AG08396 (cell line): Measurements from ENCODE around the gene GM2A.
"Not testable (repeated sequence)": the region's sequence is repeated elsewhere in the genome, so short reads cannot be mapped to it uniquely, and the experiment has no call there.

ENCODE experiments used
- DNase-seq: peaks from one replicate; pipeline ENCODE4 v3.0.0; 2012; ENCODE audit warnings: low spot score, mixed read lengths

Gene GM2A

DNA sequence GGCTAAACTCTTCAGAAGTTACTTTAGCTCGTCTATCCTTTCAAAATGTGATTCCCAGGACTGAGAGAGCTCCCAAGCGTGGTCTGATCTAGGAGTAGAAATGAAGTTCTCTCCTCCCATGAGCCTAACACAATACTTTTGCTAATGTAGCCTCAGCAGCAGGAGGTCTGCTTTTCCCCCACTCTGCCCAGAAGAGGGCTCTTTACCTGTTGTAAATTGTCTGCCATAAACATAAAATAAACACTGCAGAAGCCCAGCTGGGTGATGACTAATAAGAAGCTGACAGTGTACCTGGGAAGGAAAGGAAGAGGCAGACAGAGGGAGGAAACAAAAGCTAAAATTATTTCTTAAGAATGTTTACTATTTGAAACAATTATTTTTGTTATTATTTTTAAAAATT lies 35.2 kb downstream of the GM2A start:
- DNase-seq: no peak

DNA sequence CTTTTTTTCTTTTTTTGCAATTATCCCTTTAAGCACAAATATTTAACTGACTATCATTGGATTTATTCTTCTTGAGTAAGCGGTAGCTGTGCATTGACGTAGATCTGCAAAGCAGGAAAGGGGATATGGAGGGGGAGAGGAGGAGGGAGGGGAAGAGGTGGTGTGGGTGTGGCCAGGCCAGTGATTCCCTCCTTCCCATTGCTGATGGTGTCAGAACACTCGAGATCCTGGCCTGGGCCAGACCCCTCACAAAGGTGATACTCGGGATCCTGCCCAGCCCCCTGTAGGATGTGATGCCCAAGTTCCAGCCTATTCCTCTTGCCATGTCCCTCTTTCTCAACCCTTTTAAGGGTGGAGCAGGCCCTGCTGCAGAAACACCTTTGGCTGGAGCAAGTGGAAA lies 40.6 kb downstream of the GM2A start:
- no peak for DNase-seq

DNA sequence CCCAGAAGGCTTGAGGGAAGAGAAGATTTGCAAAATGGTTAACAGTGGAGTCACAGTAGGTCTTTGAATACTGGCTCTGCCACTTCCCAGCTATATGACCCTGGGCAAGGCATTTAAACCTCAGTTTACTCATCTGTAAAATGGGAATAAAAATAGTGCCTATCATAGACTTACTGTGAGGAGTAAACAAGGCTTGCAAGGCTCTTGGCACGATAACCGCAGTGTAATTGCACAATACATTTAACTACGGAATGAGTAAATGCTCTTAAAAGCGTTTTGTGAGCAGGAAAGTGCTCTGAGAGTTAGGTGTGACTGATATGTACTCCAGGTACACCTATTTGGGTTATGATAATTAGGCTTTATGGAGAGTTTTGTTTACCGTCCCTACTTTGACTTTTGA lies 42.2 kb downstream of the GM2A start:
- DNase-seq: no peak

DNA sequence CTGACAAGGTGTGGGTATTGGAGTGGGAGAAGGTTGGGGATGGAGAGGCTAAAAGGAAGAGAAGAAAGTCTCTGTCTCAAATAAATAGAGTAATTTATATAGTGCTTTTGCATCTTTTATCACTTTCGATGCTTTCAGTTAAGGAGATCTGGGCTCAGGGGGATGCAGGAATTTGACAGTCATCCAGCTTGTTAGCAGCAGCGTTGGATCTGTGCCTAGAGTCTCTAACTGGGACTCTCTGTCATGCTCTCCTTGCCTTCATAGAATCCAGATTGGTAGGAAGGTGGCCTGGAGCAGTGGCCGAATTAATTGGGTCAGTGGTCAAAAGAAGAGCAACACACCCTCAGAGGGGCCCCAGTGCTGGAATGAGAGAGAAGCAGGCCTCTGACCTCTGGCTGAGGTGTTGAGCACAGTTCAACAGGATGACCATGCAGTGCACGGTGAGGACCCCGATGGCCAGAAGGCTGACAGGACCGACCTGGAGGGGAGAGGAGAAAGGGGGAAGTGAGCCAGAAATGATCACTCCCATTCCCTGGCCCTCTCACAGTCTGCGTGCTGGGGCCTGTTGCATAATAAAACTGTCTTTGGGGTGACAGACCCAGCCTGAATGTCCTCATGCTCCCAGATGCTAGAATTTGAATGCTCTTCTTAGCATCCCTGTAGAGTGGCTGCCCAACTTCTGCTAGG lies 42.9 kb downstream of the GM2A start:
- no peak for DNase-seq

DNA sequence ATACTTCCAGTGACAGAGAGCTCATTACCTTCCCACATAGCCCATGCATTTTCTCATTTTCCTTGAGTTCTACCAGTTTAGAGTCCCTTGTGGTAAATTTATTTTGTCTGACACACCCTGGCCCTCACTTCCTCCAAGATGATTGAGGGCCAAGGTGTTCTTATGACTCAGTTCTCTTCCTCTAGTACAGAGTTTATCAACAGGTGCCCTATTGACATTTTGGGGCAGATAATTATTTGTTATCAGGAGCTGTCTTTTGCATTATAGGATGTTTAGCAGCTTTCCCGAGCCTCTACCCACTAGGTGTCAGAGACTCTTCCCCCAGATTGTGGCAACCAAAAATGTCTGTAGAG lies 43.5 kb downstream of the GM2A start:
- no peak for DNase-seq

DNA sequence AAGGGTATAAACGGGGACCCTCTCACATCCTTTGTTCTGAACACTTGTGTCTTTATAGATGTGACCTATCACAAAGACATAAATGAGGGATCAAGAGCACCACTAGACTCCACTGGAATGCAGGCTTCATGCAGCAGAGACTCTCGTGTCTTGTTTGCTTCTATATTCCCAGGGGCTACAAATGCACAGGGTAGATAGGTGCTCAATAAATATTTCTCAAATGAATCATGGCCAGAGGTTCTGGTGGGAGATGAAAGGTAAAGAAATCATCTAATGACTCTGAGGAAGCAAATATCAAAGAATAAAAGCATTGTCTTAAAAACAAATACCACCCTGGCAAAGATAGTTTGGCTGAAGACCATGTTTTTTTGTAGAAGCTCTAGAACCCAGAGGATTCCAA lies 44.0 kb downstream of the GM2A start:
- DNase-seq: no peak

DNA sequence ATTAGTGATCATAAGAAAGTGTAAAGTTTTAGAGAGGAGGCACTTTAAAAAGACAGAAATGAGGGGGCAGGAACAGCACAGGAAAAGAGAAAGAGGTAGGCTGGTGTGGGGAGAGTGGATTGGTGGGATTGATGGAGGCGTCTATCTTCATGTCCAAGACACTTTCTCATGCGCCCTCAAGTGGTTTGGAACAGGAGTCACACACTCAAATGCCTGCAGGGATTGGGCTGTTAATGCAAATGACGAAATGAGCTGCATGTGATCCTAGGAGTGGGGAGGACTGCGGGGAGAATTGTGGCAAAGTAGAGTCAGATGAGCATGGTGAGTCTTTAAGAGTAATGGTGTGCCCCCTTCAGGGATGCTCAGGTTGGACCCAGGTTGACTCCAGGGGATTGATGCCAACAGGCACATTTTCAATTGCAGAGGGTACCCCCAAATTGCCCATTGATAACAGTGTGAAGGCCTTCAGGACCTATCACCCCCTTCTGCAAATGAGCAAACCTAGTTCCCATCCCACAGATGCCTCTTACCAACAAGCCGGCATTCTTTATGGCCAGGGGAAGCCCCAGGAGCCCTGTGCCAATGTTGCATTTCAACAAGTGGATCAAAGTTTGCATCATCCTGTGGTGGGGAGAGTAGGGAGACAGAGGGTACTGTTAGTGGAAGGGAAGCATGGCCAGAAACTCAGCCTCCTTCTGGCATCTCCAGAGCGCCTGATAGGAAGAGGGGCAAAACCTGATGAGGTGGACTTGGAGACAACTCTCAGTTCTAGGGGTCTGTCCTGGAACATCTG lies 45.3 kb downstream of the GM2A start:
- peak; percentile 81 for DNase-seq

DNA sequence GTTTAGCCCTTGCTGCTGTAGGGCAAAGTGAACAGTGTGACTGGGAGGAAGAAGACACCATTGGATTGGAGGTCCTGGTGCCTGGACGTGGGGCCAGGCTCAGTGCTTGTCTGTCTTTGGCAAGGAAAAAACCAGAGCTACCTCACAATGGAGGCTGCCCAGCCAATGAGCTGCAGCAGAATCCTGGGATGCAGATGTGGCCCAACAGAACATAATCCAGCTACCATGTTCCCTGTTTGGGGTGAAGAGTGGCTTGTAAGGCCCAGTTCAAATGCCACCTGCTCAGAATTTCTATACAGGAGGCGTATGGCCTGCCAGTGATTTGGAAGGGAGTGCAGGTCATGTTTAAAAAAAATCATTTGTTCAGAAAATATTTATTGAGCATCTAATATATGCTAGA lies 50.7 kb downstream of the GM2A start, which contains the start of gene SLC36A3:
Gene SLC36A3, minus strand, starts transcription at position 101 of the 400 bp plus-strand sequence. CDS start 412 bp downstream, outside the sequence.
- DNase-seq: no peak

DNA sequence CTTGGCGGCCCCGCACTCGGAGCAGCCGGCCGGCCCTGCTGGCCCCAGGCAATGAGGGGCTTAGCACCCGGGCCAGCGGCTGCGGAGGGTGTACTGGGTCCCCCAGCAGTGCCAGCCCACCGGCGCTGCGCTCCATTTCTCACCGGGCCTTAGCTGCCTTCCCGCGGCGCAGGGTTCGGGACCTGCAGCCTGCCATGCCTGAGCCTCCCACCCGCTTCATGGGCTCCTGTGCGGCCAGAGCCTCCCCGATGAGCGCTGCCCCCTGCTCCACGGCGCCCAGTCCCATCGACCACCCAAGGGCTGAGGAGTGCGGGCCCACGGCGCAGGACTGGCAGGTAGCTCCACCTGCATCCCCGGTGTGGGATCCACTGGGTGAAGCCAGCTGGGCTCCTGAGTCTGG lies 56.3 kb downstream of the GM2A start:
- DNase-seq: not testable (repeated sequence)

DNA sequence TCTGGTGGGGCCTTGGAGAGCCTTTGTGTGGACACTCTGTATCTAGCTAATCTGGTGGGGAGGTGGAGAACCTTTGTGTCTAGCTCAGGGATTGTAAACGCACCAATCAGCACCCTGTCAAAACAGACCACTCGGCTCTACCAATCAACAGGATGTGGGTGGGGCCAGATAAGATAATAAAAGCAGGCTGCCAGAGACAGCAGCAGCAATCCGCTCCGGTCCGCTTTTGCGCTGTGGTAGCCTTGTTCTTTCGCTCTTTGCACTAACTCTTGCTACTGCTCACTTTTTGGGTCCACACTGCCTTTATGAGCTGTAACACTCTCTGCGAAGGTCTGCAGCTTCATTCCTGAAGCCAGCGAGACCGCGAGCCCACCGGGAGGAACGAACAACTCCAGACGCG lies 56.8 kb downstream of the GM2A start:
- not testable (repeated sequence) for DNase-seq

DNA sequence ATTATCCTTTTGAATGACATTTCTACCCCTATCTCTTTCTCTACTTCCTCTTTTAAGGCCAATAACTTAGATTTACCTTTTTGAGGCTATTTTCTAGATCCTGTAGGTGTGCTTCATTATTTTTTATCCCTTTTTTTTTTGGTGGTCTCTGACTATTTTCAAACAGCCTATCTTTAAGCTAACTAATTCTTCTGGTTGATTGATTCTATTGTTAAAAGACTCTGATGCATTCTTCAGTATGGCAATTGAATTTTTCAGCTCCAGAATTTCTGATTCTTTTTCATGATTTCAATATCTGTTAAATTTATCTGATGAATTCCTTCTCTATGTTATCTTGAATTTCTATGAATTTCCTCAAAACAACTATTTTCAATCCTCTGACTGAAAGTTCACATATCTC lies 57.9 kb downstream of the GM2A start:
- no peak for DNase-seq

DNA sequence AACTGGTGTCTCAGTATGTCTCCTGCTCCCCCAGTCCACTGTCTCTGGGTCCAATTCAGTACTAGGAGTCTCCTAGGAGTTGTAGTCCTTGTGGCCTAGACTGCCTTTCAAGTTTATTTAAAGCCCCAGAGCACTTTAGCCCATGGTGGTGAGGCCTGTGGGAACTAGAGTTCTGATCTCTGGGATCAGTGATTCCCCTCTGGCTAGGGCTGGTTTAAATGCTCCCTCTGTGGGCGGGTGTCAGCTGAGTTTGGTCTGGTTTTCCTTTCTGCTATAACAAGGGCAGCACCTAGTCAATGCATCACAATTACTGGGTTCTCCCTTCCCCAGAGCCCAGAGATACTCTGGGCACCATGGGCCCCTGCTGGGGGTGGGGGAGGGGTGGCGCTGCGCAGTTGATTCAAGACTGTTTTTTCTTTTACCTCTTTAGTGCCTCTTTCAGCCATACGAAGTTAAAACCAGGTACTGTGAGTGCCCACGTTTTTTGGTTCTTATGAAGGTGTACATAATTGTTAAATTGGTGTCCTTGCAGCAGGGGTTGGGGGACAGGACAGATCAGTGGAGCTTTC lies 59.9 kb downstream of the GM2A start:
- DNase-seq: no peak

DNA sequence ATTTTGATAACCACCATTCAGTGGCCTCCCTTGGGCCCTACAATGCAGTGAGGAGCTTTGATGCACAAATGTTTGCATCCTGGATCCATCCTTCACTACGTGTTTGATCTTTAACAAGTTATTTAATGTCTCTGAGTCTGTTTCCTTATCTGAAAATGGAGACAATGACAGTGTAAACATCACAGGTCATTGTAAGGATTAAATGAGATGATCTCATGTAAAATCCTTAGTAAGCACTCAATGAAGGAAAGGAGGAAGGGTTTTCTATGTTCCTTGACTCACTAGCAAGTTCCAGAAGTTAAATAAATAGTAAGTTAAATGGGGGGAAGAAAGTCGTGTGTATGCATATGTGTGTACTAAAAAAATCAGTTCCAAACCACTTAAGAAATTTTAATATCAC lies 60.4 kb downstream of the GM2A start:
- DNase-seq: no peak

DNA sequence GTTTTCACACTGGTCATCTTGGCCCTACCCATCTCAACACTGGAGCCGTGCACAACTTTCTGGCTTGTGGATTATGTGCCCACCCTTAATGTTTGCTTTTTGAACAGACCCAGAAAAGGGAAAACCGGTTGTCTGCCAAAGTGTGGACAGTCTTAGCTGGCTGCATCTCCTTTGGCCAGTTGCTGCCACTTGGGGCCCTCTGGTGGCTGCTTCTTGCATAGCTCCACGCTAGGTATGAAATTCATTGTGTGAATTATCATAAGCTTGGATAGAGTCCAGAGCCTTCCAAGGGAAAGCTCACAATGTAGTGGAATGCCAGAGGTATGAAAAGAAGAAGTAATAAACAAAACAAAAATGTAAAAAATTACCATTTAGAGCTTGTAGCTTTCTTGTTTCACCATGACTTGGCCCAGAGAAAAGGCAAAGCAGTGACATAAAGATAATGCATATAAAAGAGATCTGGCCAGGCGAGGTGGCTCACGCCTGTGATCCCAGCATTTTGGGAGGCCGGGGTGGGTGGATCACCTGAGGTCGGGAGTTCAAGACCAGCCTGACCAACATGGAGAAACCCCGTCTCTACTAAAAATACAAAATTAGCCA lies 63.1 kb downstream of the GM2A start:
- peak; percentile 86 for DNase-seq

DNA sequence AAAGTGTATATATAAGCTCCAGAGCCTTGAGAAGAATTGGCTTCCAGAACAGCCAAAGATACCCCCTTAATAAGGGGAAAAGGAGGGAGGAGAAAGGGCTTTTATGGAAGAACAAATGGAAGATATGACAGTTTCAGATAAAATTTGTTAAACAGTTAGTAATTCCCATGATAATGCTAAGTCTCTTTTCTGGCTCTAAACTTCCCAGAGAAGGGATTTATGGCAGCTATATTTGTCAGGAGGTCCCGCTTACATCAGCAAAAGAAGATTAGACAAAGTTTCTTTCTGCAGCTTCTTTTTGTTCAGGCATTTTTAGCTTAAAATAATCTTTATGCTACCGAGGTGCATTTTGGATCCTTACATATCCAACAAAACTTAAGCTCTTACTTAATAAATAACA lies 64.9 kb downstream of the GM2A start:
- DNase-seq: no peak

DNA sequence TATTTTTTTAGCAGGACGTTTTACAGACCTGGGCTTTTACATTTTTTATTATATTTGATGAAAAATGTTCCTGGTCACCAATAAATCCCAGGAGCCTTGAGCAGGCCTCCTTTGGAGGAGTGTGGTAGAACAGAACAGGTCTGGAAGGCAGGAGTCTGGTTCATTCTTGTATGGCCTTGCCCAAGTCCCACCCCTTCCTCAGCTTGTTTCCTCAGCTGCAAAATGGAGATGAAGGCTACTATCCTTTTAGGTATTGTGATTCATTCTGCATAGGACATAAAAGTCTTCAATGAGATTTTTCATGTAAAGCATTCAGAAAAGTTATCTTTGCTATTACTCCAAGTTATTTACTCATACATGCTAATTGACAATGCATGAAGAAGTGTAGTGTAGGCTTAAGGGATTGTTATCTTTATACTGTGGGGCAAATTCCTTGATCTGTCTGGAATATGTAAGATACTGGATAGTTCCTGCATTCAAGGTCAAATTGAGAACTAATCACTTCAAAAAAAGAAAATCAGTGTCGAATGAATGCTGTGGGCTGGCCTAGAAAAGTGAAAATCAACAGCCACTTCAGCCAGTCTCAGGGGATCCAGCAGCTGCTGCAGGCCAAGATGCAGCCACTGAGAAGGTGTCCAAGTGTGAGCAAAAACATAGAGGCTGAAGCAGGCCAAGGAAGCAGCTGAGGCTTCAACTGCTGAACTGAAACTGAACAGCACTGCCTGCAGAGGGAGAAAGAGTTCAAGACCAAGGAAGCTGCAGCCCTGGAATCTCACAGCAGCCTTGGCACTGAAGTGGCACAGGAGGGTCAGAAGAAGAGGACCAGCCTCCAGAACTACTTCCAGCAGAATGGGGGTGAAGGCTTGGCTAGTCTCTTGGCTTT lies 66.1 kb downstream of the GM2A start:
- peak; percentile 24 for DNase-seq
